ENCODE measurements around the gene KDM4C. TPM values are rescaled to one million over a fixed set of nuclear protein-coding genes. Genes with fewer than 3 reads are reported as not detected.

KDM4C gene
- total RNA-seq, 2 donors from 2014 or later, result 42.3 to 55.6 TPM

GRCh38 chr9:7154003-7154619 is 396.3 kb downstream of the KDM4C start:
- intact Hi-C loops (cut with DNase I, micrococcal nuclease), result no loop called here
- no peak for DNase-seq
- ATAC-seq, result no peak

- ATAC-seq, result no peak
These were observed 396.9 kb downstream of the KDM4C start for GRCh38 chr9:7154650-7155049.

GRCh38 chr9:7161469-7161868 is 403.7 kb downstream of the KDM4C start:
- no peak for ATAC-seq
- DNase-seq, result no peak
- intact Hi-C loops (cut with DNase I, micrococcal nuclease), result no loop called here

More at GRCh38 chr9:7154650-7155049, 396.9 kb downstream of the KDM4C start:
- intact Hi-C loops (cut with DNase I, micrococcal nuclease), result no loop called here
- no peak for DNase-seq

- intact Hi-C loops (cut with DNase I, micrococcal nuclease), result no loop called here
- ATAC-seq, result no peak
- no peak for DNase-seq
These were observed 406.2 kb downstream of the KDM4C start for GRCh38 chr9:7163932-7164331.

- DNase-seq, result peak in 1 of 2 donors; percentile 43
- ATAC-seq, result peak; percentile 88
- intact Hi-C loops (cut with DNase I, micrococcal nuclease), result no loop called here
These were observed 406.9 kb downstream of the KDM4C start for GRCh38 chr9:7164440-7165330.

GRCh38 chr9:7165331-7165975 is 407.7 kb downstream of the KDM4C start:
- intact Hi-C loops (cut with DNase I, micrococcal nuclease), result no loop called here
- ATAC-seq (peak; percentile 3), DNase-seq (no peak)

GRCh38 chr9:7166074-7166473 is 408.3 kb downstream of the KDM4C start:
- intact Hi-C loops (cut with DNase I, micrococcal nuclease), result no loop called here
- ATAC-seq (no peak), DNase-seq (no peak)

- no peak for DNase-seq
- intact Hi-C loops (cut with DNase I, micrococcal nuclease), result no loop called here
- ATAC-seq, result no peak
These were observed 412.1 kb downstream of the KDM4C start for GRCh38 chr9:7169717-7170389.

- intact Hi-C loops (cut with DNase I, micrococcal nuclease), result no loop called here
- DNase-seq (no peak), ATAC-seq (no peak)
These were observed 413.8 kb downstream of the KDM4C start for GRCh38 chr9:7171396-7172153.

- intact Hi-C loops (cut with DNase I, micrococcal nuclease), result no loop called here
- no peak for ATAC-seq
These were observed 414.7 kb downstream of the KDM4C start for GRCh38 chr9:7172154-7173115.

GRCh38 chr9:7173139-7173538 is 415.4 kb downstream of the KDM4C start:
- intact Hi-C loops (cut with DNase I, micrococcal nuclease), result no loop called here
- DNase-seq, result no peak
- ATAC-seq, result no peak

More at GRCh38 chr9:7172154-7173115, 414.7 kb downstream of the KDM4C start:
- no peak for DNase-seq

- ATAC-seq (no peak), DNase-seq (no peak)
- intact Hi-C loops (cut with DNase I, micrococcal nuclease), result no loop called here
These were observed 416.5 kb downstream of the KDM4C start for GRCh38 chr9:7174301-7174700.

GRCh38 chr9:7174884-7175283 is 417.1 kb downstream of the KDM4C start:
- intact Hi-C loops (cut with DNase I, micrococcal nuclease), result no loop called here
- DNase-seq (no peak), ATAC-seq (no peak)

- ATAC-seq, result no peak
- intact Hi-C loops (cut with DNase I, micrococcal nuclease), result no loop called here
These were observed 418.8 kb downstream of the KDM4C start for GRCh38 chr9:7176561-7176960.

GRCh38 chr9:7177383-7177782 is 419.6 kb downstream of the KDM4C start:
- no peak for ATAC-seq
- DNase-seq, result no peak
- intact Hi-C loops (cut with DNase I, micrococcal nuclease), result no loop called here

More at GRCh38 chr9:7176561-7176960, 418.8 kb downstream of the KDM4C start:
- DNase-seq, result no peak

GRCh38 chr9:7178729-7179128 is 421.0 kb downstream of the KDM4C start:
- ATAC-seq, result no peak
- no peak for DNase-seq
- intact Hi-C loops (cut with DNase I, micrococcal nuclease), result no loop called here

GRCh38 chr9:7180247-7180646 is 422.5 kb downstream of the KDM4C start:
- intact Hi-C loops (cut with DNase I, micrococcal nuclease), result no loop called here
- ATAC-seq, result no peak
- no peak for DNase-seq
